Liver (tissue), 9 donors: ENCODE data around the gene CDR2. TPM values are rescaled to one million over a fixed set of nuclear protein-coding genes. Genes with fewer than 3 reads are reported as not detected.
A peak's percentile ranks its signal among the peaks of the same experiment; 100 is the strongest.
"Not testable (repeated sequence)": the region's sequence is repeated elsewhere in the genome, so short reads cannot be mapped to it uniquely, and the experiment has no call there.

Source experiments
- DNase-seq: peaks from one replicate; pipeline ENCODE4 v3.0.0-alpha.2; 2017; ENCODE audit warnings: low spot score
- H3K27ac ChIP-seq, 2 donors: one replicate each; pipeline ENCODE4 v1.7.0; 2013; ENCODE audit warnings: inconsistent platforms in 2 of 2, low read length in 2 of 2, control low read depth in 1 of 2, low read depth in 1 of 2, mild to moderate bottlenecking in 1 of 2
- H3K27me3 ChIP-seq, 4 donors: one replicate each; pipeline versions ENCODE4 v1.6.1 to v1.7.0; 2013; ENCODE audit warnings: low read length in 3 of 4, inconsistent platforms in 1 of 4, mild to moderate bottlenecking in 1 of 4, moderate library complexity in 1 of 4; ENCODE audit not compliant: control insufficient read depth in 4 of 4, insufficient read depth in 4 of 4
- H3K36me3 ChIP-seq, 4 donors: one replicate each; pipeline versions ENCODE4 v1.6.1 to v1.7.0; 2013; ENCODE audit warnings: low read length in 3 of 4, mild to moderate bottlenecking in 3 of 4, low read depth in 1 of 4, moderate library complexity in 1 of 4; ENCODE audit not compliant: control insufficient read depth in 4 of 4, insufficient read depth in 3 of 4
- H3K4me1 ChIP-seq, 4 donors: one replicate each; pipeline versions ENCODE4 v1.6.1 to v1.7.0; 2013; ENCODE audit warnings: low read length in 3 of 4, mild to moderate bottlenecking in 3 of 4, moderate library complexity in 1 of 4; ENCODE audit not compliant: control insufficient read depth in 4 of 4, insufficient read depth in 4 of 4
- H3K4me3 ChIP-seq, 3 donors: one replicate each; pipeline versions ENCODE4 v1.6.1 to v1.7.0; 2013; ENCODE audit warnings: low read length in 3 of 3, control low read depth in 1 of 3, low read depth in 1 of 3, mild to moderate bottlenecking in 1 of 3
- H3K9ac ChIP-seq, 2 donors: one replicate each; pipeline ENCODE4 v1.7.0; 2013; ENCODE audit warnings: low read length in 2 of 2, mild to moderate bottlenecking in 2 of 2, moderate library complexity in 2 of 2, control low read depth in 1 of 2, low read depth in 1 of 2
- H3K9me3 ChIP-seq, 4 donors: one replicate each; pipeline versions ENCODE4 v1.6.1 to v1.7.0; 2013; ENCODE audit warnings: low read length in 3 of 4; ENCODE audit not compliant: control insufficient read depth in 4 of 4
- FOXA1 ChIP-seq: IDR thresholded peaks from 2 replicates; pipeline ENCODE4 v1.6.1; 2016; ENCODE audit warnings: antibody characterized with exemption
- GABPA ChIP-seq, 2 donors: IDR thresholded peaks in 1 of 2; conservative IDR thresholded peaks in 1 of 2; 2 replicates each; pipeline ENCODE4 v1.6.1; 2016; ENCODE audit warnings: antibody characterized with exemption in 2 of 2, mild to moderate bottlenecking in 1 of 2, moderate library complexity in 1 of 2
- HNF4A ChIP-seq, 2 donors: conservative IDR thresholded peaks; 2 replicates each; pipeline ENCODE4 v1.6.1; 2016; ENCODE audit warnings: antibody characterized with exemption in 2 of 2, mild to moderate bottlenecking in 2 of 2
- HNF4G ChIP-seq: IDR thresholded peaks from 2 replicates; pipeline ENCODE4 v1.6.1; 2016; ENCODE audit warnings: antibody characterized with exemption
- JUND ChIP-seq, 2 donors: IDR thresholded peaks; 2 replicates each; pipeline ENCODE4 v1.6.1; 2016; ENCODE audit warnings: antibody characterized with exemption in 2 of 2
- NR2F2 ChIP-seq: IDR thresholded peaks from 2 replicates; pipeline ENCODE4 v1.6.1; 2016; ENCODE audit warnings: antibody characterized with exemption
- RAD21 ChIP-seq, 2 donors: IDR thresholded peaks; 2 replicates each; pipeline ENCODE4 v1.6.1; 2016; ENCODE audit warnings: antibody characterized with exemption in 2 of 2, mild to moderate bottlenecking in 2 of 2
- SP1 ChIP-seq: IDR thresholded peaks from 2 replicates; pipeline ENCODE4 v1.6.1; 2018; ENCODE audit warnings: antibody characterized with exemption, mild to moderate bottlenecking
- WGBS: extraction: QIAGEN DNeasy Blood & Tissue Kit; methylation state at CpG from one replicate; pipeline ENCODE4 v1.1.7; 2013; 5-methylcytosine and 5-hydroxymethylcytosine counted together
- polyA plus RNA-seq, 2 donors: library from polyadenylated mRNA; stranded (reverse) in 1 of 2; unstranded in 1 of 2; fragments of 200-250 nt in 1 of 2; fragments of >200 nt in 1 of 2; fragmentation: Nextera tagmentation in 1 of 2; extraction: Ambion mirVana in 1 of 2; gene quantifications; one replicate each; pipeline versions ENCODE4 v1.2.1 to v1.2.3, GENCODE V29; 2013 to 2015
- total RNA-seq, 2 donors: library from RNA; depleted of rRNA; stranded (reverse); fragments of >200 nt; gene quantifications; one replicate each; pipeline ENCODE4 v1.2.3, GENCODE V29; 2014
- TF ChIP-seq, protein P1 (sequence below): IDR thresholded peaks from 2 replicates; pipeline ENCODE4 v1.6.1; 2016; ENCODE audit warnings: antibody characterized with exemption, mild to moderate bottlenecking
- TF ChIP-seq, protein P2 (sequence below): IDR thresholded peaks from 2 replicates; pipeline ENCODE4 v1.6.1; 2016; ENCODE audit warnings: antibody characterized with exemption
- donor health status: healthy.
- donor health status: healthy.
- donor health status: healthy.
- donor health status: healthy.
- donor health status: healthy.

Gene CDR2
- total and polyA plus RNA-seq, 4 donors: 2.9 to 12.1 (median 9.7) TPM

DNA sequence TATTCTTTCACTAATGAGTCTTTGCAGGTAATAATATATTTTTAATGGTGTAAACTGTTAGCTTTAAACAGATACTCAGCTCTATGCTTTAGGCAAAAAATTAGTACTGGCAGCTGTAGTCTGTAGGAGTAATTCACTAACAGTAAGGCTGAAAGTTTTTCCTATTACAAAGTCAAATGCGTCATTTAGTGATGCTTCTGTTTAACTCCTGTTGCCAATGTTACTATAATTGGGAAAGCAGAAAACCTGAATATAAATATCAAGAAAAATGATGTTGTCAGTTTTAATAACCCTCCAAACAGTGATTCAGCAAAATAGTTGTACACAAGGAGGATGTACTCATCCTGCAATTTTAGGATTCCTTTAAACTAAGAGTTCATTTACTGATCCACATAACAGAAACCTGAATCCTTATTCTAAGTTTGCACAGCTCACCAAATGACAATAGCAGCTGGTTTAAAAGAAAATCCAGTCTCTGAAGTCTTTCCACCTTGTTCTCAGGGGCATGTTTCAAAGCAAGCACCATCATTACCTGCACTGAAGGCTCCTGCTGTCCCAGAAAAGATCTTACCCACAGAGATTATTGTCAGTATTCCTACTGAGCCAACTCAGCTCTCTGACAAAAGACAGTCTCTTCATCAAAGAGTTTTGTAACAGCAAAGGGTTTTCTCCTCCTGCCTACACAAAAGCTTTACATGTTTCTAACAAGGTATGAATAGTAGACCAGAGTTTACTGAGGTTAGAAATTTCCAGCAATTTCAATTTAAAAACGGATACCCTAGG lies 4.2 kb downstream of the CDR2 start:
- H3K27me3 ChIP-seq: no peaks in the 10 kb centered on the region
- DNase-seq: no peak
- H3K27ac ChIP-seq: peak overlapping the region; percentile 29 to 61
- no peaks in the 10 kb centered on the region for H3K36me3 ChIP-seq
- H3K9me3 ChIP-seq: no peaks in the 10 kb centered on the region
- WGBS: 82% methylated on average over 2 of the region's 2 CpGs
- TF ChIP-seq HNF4A (conservative IDR thresholded peaks at IDR 0.05) (no peak), HNF4G (no peak), RAD21 (IDR thresholded peaks at IDR 0.05) (no peak), NR2F2 (no peak), SP1 (no peak), FOXA1 (no peak)
- TF ChIP-seq, protein P1, sequence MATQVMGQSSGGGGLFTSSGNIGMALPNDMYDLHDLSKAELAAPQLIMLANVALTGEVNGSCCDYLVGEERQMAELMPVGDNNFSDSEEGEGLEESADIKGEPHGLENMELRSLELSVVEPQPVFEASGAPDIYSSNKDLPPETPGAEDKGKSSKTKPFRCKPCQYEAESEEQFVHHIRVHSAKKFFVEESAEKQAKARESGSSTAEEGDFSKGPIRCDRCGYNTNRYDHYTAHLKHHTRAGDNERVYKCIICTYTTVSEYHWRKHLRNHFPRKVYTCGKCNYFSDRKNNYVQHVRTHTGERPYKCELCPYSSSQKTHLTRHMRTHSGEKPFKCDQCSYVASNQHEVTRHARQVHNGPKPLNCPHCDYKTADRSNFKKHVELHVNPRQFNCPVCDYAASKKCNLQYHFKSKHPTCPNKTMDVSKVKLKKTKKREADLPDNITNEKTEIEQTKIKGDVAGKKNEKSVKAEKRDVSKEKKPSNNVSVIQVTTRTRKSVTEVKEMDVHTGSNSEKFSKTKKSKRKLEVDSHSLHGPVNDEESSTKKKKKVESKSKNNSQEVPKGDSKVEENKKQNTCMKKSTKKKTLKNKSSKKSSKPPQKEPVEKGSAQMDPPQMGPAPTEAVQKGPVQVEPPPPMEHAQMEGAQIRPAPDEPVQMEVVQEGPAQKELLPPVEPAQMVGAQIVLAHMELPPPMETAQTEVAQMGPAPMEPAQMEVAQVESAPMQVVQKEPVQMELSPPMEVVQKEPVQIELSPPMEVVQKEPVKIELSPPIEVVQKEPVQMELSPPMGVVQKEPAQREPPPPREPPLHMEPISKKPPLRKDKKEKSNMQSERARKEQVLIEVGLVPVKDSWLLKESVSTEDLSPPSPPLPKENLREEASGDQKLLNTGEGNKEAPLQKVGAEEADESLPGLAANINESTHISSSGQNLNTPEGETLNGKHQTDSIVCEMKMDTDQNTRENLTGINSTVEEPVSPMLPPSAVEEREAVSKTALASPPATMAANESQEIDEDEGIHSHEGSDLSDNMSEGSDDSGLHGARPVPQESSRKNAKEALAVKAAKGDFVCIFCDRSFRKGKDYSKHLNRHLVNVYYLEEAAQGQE: no peak
- TF ChIP-seq, protein P2, sequence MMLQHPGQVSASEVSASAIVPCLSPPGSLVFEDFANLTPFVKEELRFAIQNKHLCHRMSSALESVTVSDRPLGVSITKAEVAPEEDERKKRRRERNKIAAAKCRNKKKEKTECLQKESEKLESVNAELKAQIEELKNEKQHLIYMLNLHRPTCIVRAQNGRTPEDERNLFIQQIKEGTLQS: no peak
- no peak overlapping the region for H3K9ac ChIP-seq
- H3K4me1 ChIP-seq: peaks cover 5 to 41% (median 16%) of the 10 kb centered on the region in 4 donors
- no peak overlapping the region for H3K4me3 ChIP-seq

DNA sequence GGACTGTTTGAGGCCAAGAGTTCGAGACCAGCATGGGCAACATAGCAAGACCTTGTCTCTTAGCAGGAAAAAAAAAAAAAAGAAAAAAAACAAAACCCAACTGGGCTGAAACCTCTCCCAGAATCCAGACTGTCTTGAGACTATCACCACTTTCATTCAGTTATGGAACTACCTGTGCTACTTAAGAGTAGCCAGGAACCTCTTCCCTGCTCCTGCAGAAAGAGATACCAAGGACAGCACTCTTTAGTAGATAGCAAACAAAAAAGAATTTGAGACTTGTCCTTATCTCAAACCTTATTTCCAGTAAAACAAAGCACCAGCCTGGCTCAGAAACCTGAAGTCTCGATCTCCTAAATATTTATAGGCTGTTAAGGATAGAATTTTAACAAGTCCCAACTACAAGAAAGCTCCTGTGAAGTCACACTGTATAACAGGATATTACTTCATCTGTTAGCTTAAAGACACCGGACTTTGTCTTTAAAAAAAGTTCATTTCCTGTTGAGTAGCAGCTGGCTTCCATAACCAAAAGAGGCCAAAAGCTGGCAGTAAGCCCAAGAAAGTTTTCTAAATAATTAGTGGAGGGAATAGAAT lies 5.1 kb downstream of the CDR2 start:
- no peak for DNase-seq
- no peaks in the 10 kb centered on the region for H3K27me3 ChIP-seq
- peaks cover 5 to 36% (median 13%) of the 10 kb centered on the region in 4 donors for H3K4me1 ChIP-seq
- H3K36me3 ChIP-seq: peaks cover 0 to 4% (median 2%) of the 10 kb centered on the region in 4 donors
- peak; percentile 13 to 56 for TF ChIP-seq HNF4A (conservative IDR thresholded peaks at IDR 0.05)
- peak in 1 of 2 donors; percentile 52 for TF ChIP-seq JUND (IDR thresholded peaks at IDR 0.05)
- TF ChIP-seq, protein P1: peak; percentile 89
- no peak for TF ChIP-seq NR2F2
- peak; percentile 82 to 86 for TF ChIP-seq GABPA (IDR thresholded peaks at IDR 0.05 in 1 of 2, conservative IDR thresholded peaks at IDR 0.05 in 1 of 2)
- H3K27ac ChIP-seq: peak overlapping the region; percentile 25 to 61
- no peak overlapping the region for H3K4me3 ChIP-seq
- no peaks in the 10 kb centered on the region for H3K9me3 ChIP-seq
- no peak overlapping the region for H3K9ac ChIP-seq
- WGBS: 53% methylated on average over 3 of the region's 3 CpGs

DNA sequence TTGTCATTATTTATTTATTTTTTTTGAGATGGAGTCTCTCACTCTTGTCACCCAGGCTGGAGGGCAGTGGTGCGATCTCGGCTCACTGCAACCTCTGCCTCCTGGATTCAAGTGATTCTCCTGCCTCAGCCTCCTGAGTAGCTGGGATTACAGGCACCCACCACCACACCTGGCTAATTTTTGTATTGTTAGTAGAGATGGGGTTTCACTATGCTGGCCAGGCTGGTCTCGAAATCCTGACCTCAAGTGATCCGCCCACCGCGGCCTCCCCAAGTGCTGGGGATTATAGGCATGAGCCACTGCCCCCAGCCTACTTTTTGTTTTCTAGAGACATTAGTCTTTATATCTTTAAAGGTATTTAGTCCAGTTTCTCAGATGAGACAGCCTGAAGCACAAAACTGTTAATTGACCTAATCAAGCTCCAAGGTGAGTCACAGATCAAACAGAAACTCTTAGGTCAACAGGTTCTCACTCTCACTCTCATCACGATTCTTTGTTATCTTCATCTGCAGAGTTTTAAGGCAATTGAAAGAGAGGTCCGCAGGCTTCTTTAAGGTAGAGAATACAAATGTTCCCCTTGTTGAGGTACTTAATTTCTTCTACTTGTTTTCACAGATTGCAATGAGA lies 6.1 kb downstream of the CDR2 start:
- H3K27me3 ChIP-seq, H3K4me3 ChIP-seq, H3K9ac ChIP-seq, H3K9me3 ChIP-seq, DNase-seq, H3K36me3 ChIP-seq: not testable (repeated sequence)
- Histone ChIP-seq H3K27ac (peak overlapping the region in 1 of 2 donors; percentile 61), H3K4me1 (peaks cover 5 to 34% (median 11%) of the 10 kb centered on the region in 4 donors)
- WGBS: 89% methylated on average over 8 of the region's 8 CpGs
